Tibial nerve (tissue), 4 donors: Measurements from ENCODE around the gene LRIT1. TPM values are rescaled to one million over a fixed set of nuclear protein-coding genes. Genes with fewer than 3 reads are reported as not detected.

Experiments used
- DNase-seq, 2 donors: peaks; one replicate each; pipeline ENCODE4 v3.0.0-alpha.2; 2019; ENCODE audit warnings: low spot score in 2 of 2
- H3K27ac ChIP-seq, 4 donors: fragments of 200-600 bp; sonication (generic) in 3 of 4; one replicate each; pipeline ENCODE4 v1.5.1; 2017 to 2019; ENCODE audit warnings: mild to moderate bottlenecking in 1 of 4
- H3K27me3 ChIP-seq, 2 donors: fragments of 200-600 bp; sonication (generic) in 1 of 2; one replicate each; pipeline versions ENCODE4 v1.5.1 to v1.6.0; 2017 to 2019
- H3K36me3 ChIP-seq, 3 donors: fragments of 200-600 bp; sonication (generic); one replicate each; pipeline ENCODE4 v1.5.1; 2018 to 2019
- H3K4me1 ChIP-seq, 4 donors: fragments of 200-600 bp; sonication (generic) in 3 of 4; one replicate each; pipeline ENCODE4 v1.5.1; 2017 to 2019
- H3K4me3 ChIP-seq, 4 donors: fragments of 200-600 bp; sonication (generic) in 3 of 4; one replicate each; pipeline ENCODE4 v1.5.1; 2017 to 2019; ENCODE audit warnings: mild to moderate bottlenecking in 1 of 4, moderate library complexity in 1 of 4
- H3K9me3 ChIP-seq, 4 donors: fragments of 200-600 bp; sonication (generic) in 3 of 4; one replicate each; pipeline ENCODE4 v1.5.1; 2017 to 2019
- EP300 ChIP-seq, 2 donors: sonication (generic); formaldehyde crosslinking; IDR thresholded peaks; one replicate each; pipeline ENCODE4 v1.6.1; 2017; ENCODE audit warnings: antibody characterized with exemption in 2 of 2, mild to moderate bottlenecking in 1 of 2
- POLR2A ChIP-seq, 2 donors: fragments of 450-650 bp; IDR thresholded peaks; one replicate each; pipeline ENCODE4 v1.6.1; 2017; ENCODE audit warnings: antibody characterized with exemption in 2 of 2, mild to moderate bottlenecking in 2 of 2, moderate library complexity in 2 of 2
- WGBS, 2 donors: methylation state at CpG; one replicate each; pipeline ENCODE4 v1.1.5; 2018; 5-methylcytosine and 5-hydroxymethylcytosine counted together
- total RNA-seq, 4 donors: library from RNA; depleted of rRNA; stranded (reverse); fragments of >200 nt; gene quantifications; one replicate each; pipeline ENCODE4 v1.1.0, GENCODE V29; 2016
- TF ChIP-seq, protein P1 (sequence below), 5 experiments: fragments of 200-600 bp in 3 of 5; fragments of 450-650 bp in 2 of 5; sonication (generic) in 3 of 5; IDR thresholded peaks; one replicate each; pipeline ENCODE4 v1.5.1; 2016 to 2019; ENCODE audit warnings: antibody characterized with exemption in 5 of 5, mild to moderate bottlenecking in 3 of 5, moderate library complexity in 2 of 5

Gene LRIT1
- total RNA-seq, 4 donors from 2014 or later, result not detected

DNA sequence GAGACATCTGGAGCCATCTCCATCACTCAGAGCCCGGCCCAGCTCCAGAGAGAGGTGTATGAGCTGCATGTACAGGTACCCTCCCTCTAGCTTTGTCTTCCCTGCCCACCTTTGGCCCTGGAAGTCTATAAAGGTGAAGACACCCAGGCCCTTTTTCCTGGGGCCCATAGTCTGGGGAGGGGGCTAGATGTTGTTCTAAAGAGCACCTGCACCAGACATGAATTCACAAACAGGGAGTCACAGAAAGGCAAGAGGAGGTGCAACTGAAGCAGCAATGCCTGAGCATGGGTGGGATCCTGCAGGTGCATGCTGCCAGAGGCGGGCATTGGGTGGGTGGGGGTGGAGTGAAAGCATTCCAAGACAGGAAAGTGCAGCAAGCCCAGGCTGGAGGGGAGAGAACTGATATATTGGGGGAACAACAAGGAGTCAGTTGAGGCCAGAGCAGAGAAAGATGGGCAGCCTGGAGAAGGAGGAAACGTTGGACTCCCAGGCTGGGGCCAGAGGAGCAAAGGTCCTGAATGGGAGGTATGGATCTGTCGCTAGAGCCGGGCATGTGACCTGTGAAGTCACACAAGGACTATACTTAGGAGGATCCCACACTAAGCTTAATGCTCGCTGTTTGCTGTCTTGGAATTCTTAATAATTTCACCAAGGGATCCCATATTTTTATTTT lies 35.4 kb downstream of the LRIT1 start:
- Histone ChIP-seq H3K4me1 (no peaks in the 10 kb centered on the region), H3K9me3 (no peaks in the 10 kb centered on the region), H3K27ac (no peak overlapping the region), H3K36me3 (no peaks in the 10 kb centered on the region), H3K4me3 (no peak overlapping the region), H3K27me3 (no peaks in the 10 kb centered on the region)
- WGBS, 2 donors, result 69 to 71% methylated on average over 6 of the region's 6 CpGs
- TF ChIP-seq, protein P1, sequence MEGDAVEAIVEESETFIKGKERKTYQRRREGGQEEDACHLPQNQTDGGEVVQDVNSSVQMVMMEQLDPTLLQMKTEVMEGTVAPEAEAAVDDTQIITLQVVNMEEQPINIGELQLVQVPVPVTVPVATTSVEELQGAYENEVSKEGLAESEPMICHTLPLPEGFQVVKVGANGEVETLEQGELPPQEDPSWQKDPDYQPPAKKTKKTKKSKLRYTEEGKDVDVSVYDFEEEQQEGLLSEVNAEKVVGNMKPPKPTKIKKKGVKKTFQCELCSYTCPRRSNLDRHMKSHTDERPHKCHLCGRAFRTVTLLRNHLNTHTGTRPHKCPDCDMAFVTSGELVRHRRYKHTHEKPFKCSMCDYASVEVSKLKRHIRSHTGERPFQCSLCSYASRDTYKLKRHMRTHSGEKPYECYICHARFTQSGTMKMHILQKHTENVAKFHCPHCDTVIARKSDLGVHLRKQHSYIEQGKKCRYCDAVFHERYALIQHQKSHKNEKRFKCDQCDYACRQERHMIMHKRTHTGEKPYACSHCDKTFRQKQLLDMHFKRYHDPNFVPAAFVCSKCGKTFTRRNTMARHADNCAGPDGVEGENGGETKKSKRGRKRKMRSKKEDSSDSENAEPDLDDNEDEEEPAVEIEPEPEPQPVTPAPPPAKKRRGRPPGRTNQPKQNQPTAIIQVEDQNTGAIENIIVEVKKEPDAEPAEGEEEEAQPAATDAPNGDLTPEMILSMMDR (IDR thresholded peaks at IDR 0.05), result peak in 1 of 5 experiments; percentile 0
- no peak for TF ChIP-seq EP300 (IDR thresholded peaks at IDR 0.05)
- no peak for DNase-seq

DNA sequence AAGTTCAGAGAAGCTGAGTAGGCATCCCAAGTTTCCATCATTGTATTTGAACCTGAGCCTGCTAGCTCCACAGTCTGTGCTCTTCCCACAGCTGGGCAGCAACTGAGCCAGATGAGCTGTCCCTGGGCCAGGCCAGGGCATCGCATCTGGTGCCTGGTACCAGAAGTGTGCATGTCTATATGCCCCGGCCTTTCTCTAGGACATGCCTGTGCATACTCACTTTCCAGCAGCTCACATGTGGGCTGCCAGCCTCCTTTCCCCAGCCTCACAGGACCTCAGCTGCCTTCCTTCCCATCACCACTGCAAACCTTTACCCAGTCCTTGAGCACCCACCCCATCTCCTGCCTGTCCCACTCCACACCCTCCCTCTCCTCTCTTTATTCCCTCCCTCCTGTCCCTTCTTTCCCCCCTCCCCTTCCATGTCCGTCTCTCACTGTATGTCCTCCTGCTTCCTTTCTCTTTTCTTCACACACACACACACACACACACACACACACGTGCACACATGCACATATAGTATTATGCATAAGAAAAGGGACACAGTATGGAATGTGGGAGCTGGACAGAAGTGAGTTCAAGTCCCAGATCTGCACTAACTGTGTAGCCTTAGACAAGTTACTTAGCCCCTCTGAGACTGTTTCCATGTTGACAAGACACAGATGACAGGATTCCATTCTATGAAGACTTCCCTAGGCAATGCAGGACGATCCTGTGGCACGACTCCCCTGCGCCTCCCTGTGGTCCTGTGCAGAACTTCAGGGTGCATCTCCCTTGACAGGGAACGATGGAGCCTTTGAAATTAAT lies 36.1 kb downstream of the LRIT1 start:
- no peak for TF ChIP-seq POLR2A (IDR thresholded peaks at IDR 0.05)
- TF ChIP-seq, protein P1 (IDR thresholded peaks at IDR 0.05), result peak in 4 of 5 experiments; percentile 30 to 48 (median 40)
- TF ChIP-seq EP300 (IDR thresholded peaks at IDR 0.05), result no peak
- no peaks in the 10 kb centered on the region for H3K27me3 ChIP-seq
- H3K4me1 ChIP-seq, result no peaks in the 10 kb centered on the region
- 34 to 35% methylated on average over 8 of the region's 8 CpGs for WGBS, 2 donors
- no peaks in the 10 kb centered on the region for H3K9me3 ChIP-seq
- no peak overlapping the region for H3K4me3 ChIP-seq
- DNase-seq, result no peak
- H3K27ac ChIP-seq, result no peak overlapping the region
- no peaks in the 10 kb centered on the region for H3K36me3 ChIP-seq

DNA sequence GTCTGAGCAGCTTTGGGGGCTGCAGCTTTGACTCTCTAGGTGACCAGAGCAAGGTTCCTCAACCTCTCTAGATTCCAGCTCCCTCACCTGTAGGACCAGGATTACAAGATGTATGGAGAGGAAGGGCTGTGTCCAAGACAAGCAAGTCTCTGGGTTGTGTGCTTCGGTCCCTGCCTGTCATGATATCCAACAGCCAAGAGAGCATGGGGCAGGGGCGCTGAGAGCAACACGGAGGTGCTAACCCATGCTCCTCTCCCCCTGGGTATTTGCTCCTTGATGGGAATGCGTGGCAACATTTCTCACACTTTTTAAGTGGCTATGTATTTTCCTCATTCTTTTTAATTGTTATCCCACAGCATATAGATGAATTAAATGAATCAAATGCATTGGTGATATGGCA lies 36.7 kb downstream of the LRIT1 start:
- Histone ChIP-seq H3K4me3 (no peak overlapping the region), H3K9me3 (no peaks in the 10 kb centered on the region), H3K27me3 (no peaks in the 10 kb centered on the region), H3K36me3 (no peaks in the 10 kb centered on the region), H3K4me1 (no peaks in the 10 kb centered on the region), H3K27ac (no peak overlapping the region)
- TF ChIP-seq EP300 (IDR thresholded peaks at IDR 0.05) (no peak), POLR2A (IDR thresholded peaks at IDR 0.05) (no peak)
- TF ChIP-seq, protein P1 (IDR thresholded peaks at IDR 0.05), result no peak
- DNase-seq, result no peak
- WGBS, 2 donors, result 82 to 91% methylated on average over 4 of the region's 4 CpGs

DNA sequence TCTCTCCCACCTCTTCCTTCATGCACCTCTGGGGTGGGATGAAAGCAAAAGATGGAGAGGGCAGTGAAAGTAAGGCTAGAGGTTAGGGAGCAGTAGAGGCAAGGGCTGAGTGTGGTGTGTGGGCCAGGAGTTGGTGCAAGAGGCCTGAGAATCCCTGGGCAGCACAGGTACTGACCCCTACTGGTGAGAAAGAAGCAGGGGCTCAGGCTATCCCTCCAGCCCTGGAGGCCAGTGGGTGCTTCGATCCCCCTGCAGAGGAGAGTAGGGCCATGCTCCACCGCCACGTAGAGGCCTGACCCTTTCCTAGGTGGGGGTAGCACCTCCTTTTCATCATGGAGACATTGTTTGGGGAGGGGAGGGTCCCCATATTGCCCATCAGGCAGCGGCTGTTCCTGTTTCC lies 37.2 kb downstream of the LRIT1 start:
- 80 to 92% methylated on average over 2 to 4 of the region's 4 CpGs for WGBS, 2 donors
- H3K27ac ChIP-seq, result no peak overlapping the region

More for the DNA sequence above, 37.2 kb downstream of the LRIT1 start:
- no peak for DNase-seq
- no peaks in the 10 kb centered on the region for H3K27me3 ChIP-seq
- H3K4me1 ChIP-seq, result no peaks in the 10 kb centered on the region
- H3K4me3 ChIP-seq, result no peak overlapping the region
- no peaks in the 10 kb centered on the region for H3K9me3 ChIP-seq
- TF ChIP-seq EP300 (IDR thresholded peaks at IDR 0.05) (no peak), POLR2A (IDR thresholded peaks at IDR 0.05) (no peak)
- TF ChIP-seq, protein P1 (IDR thresholded peaks at IDR 0.05), result no peak
- no peaks in the 10 kb centered on the region for H3K36me3 ChIP-seq
